Calu3 (cell line): ENCODE measurements around the gene NPDC1. TPM values are rescaled to one million over a fixed set of nuclear protein-coding genes. Genes with fewer than 3 reads are reported as not detected.

Experiments
- BruUV-seq: library from RNA; stranded (reverse); fragments of 400-500 nt; replicated peaks from 2 replicates; lab custom pipeline; 2021; lab: Mats Ljungman, UMichigan
- CTCF ChIA-PET: fragments of 300-600 bp; sonication (Branson Sonifier 250); formaldehyde crosslinking; loops from one replicate; lab custom pipeline; 2022; ENCODE audit warnings: antibody characterized with exemption; lab: Charles Lee
- DNase-seq: peaks from one replicate; pipeline ENCODE4 v3.0.0; 2022
- H3K27ac Mint-ChIP-seq: one replicate; pipeline ENCODE4 v1.8.0; 2022; ENCODE audit warnings: mixed read lengths; ENCODE audit not compliant: unreplicated experiment
- H3K27me3 Mint-ChIP-seq: one replicate; pipeline ENCODE4 v1.8.0; 2022; ENCODE audit warnings: mixed read lengths; ENCODE audit not compliant: unreplicated experiment
- H3K36me3 Mint-ChIP-seq: one replicate; pipeline ENCODE4 v1.8.0; 2022; ENCODE audit warnings: mild to moderate bottlenecking, moderate library complexity, mixed read lengths; ENCODE audit not compliant: insufficient read depth, unreplicated experiment
- H3K4me1 Mint-ChIP-seq: one replicate; pipeline ENCODE4 v1.8.0; 2022; ENCODE audit warnings: mild to moderate bottlenecking, low read depth, mixed read lengths; ENCODE audit not compliant: unreplicated experiment
- H3K4me3 Mint-ChIP-seq: one replicate; pipeline ENCODE4 v1.8.0; 2022; ENCODE audit warnings: mild to moderate bottlenecking, low read depth, moderate library complexity, mixed read lengths; ENCODE audit not compliant: unreplicated experiment
- H3K9me3 Mint-ChIP-seq: one replicate; pipeline ENCODE4 v1.8.0; 2022; ENCODE audit warnings: low read depth, mixed read lengths; ENCODE audit not compliant: unreplicated experiment
- intact Hi-C: fragments of 100-400 bp; cut with micrococcal nuclease; formaldehyde crosslinking; loops from one replicate; pipeline ENCODE4 v1.10.0; 2022; ENCODE audit not compliant: unreplicated experiment
- total RNA-seq: library from RNA; stranded (reverse); gene quantifications from 2 replicates; pipeline ENCODE4 v1.2.3, GENCODE V29; 2022
- TF ChIP-seq, protein P1 (sequence below): fragments of 200-600 bp; IDR thresholded peaks from one replicate; pipeline ENCODE4 v1.8.0; 2022; ENCODE audit warnings: antibody characterized with exemption; ENCODE audit not compliant: unreplicated experiment

Gene NPDC1
- total RNA-seq, 1 experiment from 2014 or later: 65.2 TPM

- CTCF ChIA-PET: interaction anchor here (0.5 to 2.1 kb wide), 4 partner anchors 38 to 206 kb away, joined by 3 to 10 read pairs (median 3); partner anchors contain the start of gene PAXX
- no TSS peak for BruUV-seq
Observed at GRCh38 chr9:137030538-137031527, 15.1 kb downstream of the NPDC1 start.

GRCh38 chr9:137030006-137030405, 16.0 kb downstream of the NPDC1 start:
- BruUV-seq: no TSS peak
- H3K27me3 Mint-ChIP-seq: no peaks in the 10 kb centered on the region
- H3K4me3 Mint-ChIP-seq: no peak overlapping the region
- peaks cover 18% of the 10 kb centered on the region for H3K36me3 Mint-ChIP-seq
- CTCF ChIA-PET: interaction anchor here (0.5 to 2.1 kb wide), 13 partner anchors 12 to 239 kb away, joined by 3 to 20 read pairs (median 3); partner anchors contain the start of genes AJM1, FBXW5, NPDC1 and TMEM141
- TF ChIP-seq, protein P1, sequence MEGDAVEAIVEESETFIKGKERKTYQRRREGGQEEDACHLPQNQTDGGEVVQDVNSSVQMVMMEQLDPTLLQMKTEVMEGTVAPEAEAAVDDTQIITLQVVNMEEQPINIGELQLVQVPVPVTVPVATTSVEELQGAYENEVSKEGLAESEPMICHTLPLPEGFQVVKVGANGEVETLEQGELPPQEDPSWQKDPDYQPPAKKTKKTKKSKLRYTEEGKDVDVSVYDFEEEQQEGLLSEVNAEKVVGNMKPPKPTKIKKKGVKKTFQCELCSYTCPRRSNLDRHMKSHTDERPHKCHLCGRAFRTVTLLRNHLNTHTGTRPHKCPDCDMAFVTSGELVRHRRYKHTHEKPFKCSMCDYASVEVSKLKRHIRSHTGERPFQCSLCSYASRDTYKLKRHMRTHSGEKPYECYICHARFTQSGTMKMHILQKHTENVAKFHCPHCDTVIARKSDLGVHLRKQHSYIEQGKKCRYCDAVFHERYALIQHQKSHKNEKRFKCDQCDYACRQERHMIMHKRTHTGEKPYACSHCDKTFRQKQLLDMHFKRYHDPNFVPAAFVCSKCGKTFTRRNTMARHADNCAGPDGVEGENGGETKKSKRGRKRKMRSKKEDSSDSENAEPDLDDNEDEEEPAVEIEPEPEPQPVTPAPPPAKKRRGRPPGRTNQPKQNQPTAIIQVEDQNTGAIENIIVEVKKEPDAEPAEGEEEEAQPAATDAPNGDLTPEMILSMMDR: no peak
- H3K4me1 Mint-ChIP-seq: peaks cover 8% of the 10 kb centered on the region
- intact Hi-C loops: no loop called here
- no peak for DNase-seq
- H3K27ac Mint-ChIP-seq: no peak overlapping the region
- no peaks in the 10 kb centered on the region for H3K9me3 Mint-ChIP-seq

More at GRCh38 chr9:137030538-137031527, 15.1 kb downstream of the NPDC1 start:
- peaks cover 8% of the 10 kb centered on the region for H3K4me1 Mint-ChIP-seq
- no peak for DNase-seq
- intact Hi-C loops: no loop called here
- TF ChIP-seq, protein P1: no peak
- H3K36me3 Mint-ChIP-seq: peaks cover 19% of the 10 kb centered on the region
- no peaks in the 10 kb centered on the region for H3K27me3 Mint-ChIP-seq
- no peak overlapping the region for H3K4me3 Mint-ChIP-seq
- H3K27ac Mint-ChIP-seq: no peak overlapping the region
- no peaks in the 10 kb centered on the region for H3K9me3 Mint-ChIP-seq

- TF ChIP-seq, protein P1: no peak
- CTCF ChIA-PET: interaction anchor here (0.5 to 2.1 kb wide), 13 partner anchors 12 to 239 kb away, joined by 3 to 20 read pairs (median 3); partner anchors contain the start of genes AJM1, FBXW5, NPDC1 and TMEM141
- DNase-seq: peak; percentile 79
- Mint-ChIP-seq H3K27ac (no peak overlapping the region), H3K4me1 (peaks cover under 1% of the 10 kb centered on the region), H3K9me3 (no peaks in the 10 kb centered on the region), H3K27me3 (no peaks in the 10 kb centered on the region), H3K36me3 (peaks cover 18% of the 10 kb centered on the region), H3K4me3 (peak overlapping the region; percentile 63)
- intact Hi-C loops: no loop called here
- BruUV-seq: no TSS peak
Observed at GRCh38 chr9:137029058-137029936, 16.7 kb downstream of the NPDC1 start.
